ENCODE measurements around the gene GP1BB.

The GP1BB gene

DNA sequence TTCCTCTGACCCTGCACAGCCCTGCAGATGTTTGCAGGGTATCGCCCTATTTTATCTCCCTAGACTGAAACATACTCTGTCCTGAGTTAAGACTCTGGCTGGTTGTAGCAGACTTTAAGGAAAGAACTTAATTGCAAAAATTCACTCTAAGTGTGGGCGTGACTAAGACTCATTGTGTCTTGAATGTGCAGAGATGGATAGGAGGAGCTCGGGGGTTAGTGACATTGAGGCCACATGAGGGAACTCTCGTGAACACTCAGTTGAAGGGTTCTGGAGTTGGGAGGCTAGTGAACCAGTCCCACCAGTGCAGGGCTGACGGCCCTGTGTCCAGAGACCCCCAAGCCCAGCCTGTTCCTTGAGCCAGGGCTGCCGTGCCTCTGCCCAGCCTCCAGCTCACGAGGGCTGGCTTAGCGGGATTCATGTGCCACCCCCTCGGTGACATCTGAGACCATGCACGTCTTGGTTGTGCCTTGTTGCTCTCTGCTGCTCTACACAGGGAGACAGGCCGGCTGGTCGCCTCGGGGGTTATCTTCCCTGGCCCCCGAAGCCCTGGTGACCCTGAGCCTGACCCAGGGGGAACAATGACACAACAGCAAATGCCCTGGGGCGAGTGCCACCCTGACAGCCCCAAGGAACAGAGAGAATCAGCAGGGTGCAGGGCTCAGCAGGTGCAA, 25.8 kb downstream of the GP1BB start:
- no peak overlapping the region for H3K4me3 ChIP-seq (ENCODE audit: low read depth, low read length)
- TF ChIP-seq, protein P1, sequence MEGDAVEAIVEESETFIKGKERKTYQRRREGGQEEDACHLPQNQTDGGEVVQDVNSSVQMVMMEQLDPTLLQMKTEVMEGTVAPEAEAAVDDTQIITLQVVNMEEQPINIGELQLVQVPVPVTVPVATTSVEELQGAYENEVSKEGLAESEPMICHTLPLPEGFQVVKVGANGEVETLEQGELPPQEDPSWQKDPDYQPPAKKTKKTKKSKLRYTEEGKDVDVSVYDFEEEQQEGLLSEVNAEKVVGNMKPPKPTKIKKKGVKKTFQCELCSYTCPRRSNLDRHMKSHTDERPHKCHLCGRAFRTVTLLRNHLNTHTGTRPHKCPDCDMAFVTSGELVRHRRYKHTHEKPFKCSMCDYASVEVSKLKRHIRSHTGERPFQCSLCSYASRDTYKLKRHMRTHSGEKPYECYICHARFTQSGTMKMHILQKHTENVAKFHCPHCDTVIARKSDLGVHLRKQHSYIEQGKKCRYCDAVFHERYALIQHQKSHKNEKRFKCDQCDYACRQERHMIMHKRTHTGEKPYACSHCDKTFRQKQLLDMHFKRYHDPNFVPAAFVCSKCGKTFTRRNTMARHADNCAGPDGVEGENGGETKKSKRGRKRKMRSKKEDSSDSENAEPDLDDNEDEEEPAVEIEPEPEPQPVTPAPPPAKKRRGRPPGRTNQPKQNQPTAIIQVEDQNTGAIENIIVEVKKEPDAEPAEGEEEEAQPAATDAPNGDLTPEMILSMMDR (IDR thresholded peaks at IDR 0.05; ENCODE audit: low read depth, low read length) = no peak
- no peak for DNase-seq (ENCODE audit: low read depth, low spot score)
- in situ Hi-C loops (cut with HindIII; ENCODE audit: low sequenced_read_pairs) = no loop called here

DNA sequence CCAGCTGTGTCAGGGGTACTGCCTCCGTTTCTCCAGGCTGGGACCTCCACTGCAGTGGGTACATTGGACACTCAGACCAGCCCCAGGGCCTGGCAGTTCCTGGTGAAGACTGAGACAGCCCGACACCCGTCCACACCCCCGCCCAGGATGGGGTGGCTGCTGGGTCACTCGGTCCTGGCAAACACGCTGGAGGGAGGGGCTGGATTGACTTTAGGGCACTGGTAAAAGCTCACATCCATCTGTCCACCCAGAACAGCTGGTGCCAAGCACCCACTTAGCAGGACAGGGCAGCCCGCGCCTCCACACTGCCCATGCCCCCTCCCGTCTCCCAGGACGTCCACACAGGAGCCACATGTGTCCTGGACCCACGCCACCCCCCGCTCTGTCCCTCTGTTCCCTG, 26.5 kb downstream of the GP1BB start:
- H3K4me3 ChIP-seq (ENCODE audit: low read depth, low read length) = no peak overlapping the region
- TF ChIP-seq, protein P1 (IDR thresholded peaks at IDR 0.05; ENCODE audit: low read depth, low read length) = no peak
- DNase-seq (ENCODE audit: low read depth, low spot score) = no peak
- in situ Hi-C loops (cut with HindIII; ENCODE audit: low sequenced_read_pairs) = no loop called here

DNA sequence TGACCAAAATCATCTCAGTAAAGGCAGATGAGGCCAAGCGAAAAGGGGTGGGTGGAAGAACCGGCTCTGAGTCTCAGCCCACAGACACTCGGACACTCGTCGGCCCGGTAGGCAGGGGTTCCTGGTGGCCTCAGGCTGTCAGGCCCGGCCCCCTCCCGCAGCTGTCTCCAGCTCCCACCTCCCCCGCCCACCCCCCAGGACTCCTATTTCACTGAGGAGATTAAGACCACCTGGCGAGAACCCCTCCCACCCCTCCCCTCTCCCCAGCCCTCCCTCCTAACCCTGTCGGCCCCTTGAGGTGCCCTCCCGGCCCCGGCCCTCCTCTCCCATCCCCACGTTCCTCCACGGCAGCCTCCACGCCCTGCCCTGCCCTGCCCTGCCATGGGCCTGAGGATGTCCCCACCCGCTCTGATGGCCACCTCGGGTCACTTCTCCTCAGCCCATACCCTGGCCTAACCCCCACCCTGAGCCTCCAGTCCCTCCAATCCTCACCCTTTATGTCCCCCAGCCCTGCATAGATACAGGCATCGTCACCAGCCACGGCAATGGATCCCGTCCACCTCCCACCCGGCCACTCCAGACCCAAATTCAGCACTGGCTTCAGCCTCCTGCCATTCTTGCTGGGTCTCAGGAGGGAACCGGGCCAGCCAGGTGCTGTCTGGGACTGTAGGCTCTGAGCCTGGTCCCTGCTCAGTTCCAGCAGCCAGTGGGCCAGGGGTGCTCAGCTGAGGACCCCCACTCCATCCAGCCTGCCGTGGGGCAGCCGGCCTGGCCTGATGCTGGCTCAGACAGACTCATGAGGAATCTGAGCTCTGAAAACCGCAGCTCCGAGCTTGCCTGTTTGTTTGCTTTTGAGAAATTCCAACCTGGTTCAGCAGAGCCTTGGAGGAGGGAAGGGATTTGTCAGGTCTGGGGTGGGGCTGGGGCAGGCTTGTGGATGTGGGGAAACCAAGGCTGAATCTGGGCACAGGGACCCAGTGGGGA, 27.5 kb downstream of the GP1BB start:
- TF ChIP-seq, protein P1 (IDR thresholded peaks at IDR 0.05; ENCODE audit: low read depth, low read length) = no peak
- peak; percentile 47 for DNase-seq (ENCODE audit: low read depth, low spot score)
- no peak overlapping the region for H3K4me3 ChIP-seq (ENCODE audit: low read depth, low read length)
- in situ Hi-C loops (cut with HindIII; ENCODE audit: low sequenced_read_pairs) = no loop called here

DNA sequence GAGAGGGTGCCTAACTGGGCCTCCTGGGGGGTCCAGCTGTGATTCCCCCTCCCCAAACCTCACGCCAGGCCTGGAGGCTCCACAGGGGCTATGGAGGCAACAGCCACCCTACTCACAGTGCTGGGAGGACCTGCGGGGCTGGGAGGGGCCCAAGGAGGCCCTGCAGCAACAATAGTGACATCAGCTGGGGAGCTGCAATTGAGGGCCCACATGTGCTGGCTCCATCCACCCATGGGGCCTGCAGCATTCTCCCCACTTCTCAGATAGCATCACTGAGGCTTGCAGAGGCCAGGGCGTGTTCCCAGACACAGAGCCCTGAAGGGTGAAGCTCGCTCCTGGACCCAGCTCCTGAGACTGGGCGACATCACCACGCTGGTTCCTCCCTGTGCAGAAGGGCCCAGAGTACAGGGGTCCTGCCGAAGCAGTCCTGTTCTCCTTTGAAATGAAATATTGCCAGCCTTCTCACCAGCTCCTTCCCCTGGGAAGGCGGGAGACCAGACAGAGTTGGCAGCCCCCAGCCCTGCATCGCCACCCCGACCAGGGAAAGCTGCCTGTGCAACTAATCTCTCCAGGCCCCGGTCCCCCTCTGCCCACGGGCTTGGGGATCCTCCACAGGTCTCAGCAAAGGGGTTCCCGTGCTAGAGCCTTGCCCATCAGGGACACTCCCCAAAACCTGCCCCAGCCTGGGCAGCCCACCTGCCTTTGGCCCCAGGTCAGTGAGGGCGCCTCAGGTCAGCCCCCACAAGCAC, 28.3 kb downstream of the GP1BB start:
- no peak for DNase-seq (ENCODE audit: low read depth, low spot score)
- H3K4me3 ChIP-seq (ENCODE audit: low read depth, low read length) = no peak overlapping the region
- TF ChIP-seq, protein P1 (IDR thresholded peaks at IDR 0.05; ENCODE audit: low read depth, low read length) = no peak
- in situ Hi-C loops (cut with HindIII; ENCODE audit: low sequenced_read_pairs) = no loop called here

DNA sequence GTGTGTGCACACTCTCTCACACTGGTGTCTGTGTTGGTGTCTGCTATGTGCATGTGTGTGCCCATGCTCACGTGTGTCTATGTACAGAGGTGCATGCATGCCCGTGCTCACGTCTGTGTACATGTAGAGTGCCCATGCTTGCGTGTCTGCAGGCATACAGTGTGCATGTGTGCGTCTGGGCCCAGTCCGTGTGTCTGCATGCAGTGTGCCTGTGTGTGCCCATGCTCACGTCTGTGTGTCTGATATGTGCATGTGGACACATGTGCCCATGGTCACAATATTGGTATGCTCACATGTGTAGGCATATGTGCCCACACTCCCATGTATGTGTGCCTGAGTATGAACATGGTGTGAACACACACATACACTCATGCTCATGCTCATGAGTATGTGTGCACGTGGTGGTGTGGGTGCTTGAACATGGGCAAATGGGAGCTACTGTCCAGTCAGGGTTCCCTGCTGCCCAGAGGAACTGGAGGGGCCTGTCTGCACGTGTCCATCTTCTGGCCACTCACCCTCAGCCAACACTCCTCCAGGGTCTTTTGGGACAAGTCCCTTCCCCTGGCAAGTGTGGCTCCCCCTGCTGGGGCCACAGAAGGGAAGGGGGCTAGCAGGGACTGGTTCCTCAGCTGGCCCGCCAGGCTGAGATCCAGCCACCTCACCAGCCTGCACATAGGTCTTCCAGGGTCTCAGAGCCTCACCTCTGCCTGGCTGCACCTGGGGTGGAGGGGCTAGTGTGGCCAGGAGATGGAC, 29.9 kb downstream of the GP1BB start:
- TF ChIP-seq, protein P1 (IDR thresholded peaks at IDR 0.05; ENCODE audit: low read depth, low read length) = peak; percentile 23
- no peak for DNase-seq (ENCODE audit: low read depth, low spot score)
- in situ Hi-C loops (cut with HindIII; ENCODE audit: low sequenced_read_pairs) = no loop called here
- H3K4me3 ChIP-seq (ENCODE audit: low read depth, low read length) = no peak overlapping the region

All from astrocyte of the spinal cord (primary cell).